Upper lobe of right lung (tissue), 1 donor: ENCODE data around the gene SERPINB8. TPM values are rescaled to one million over a fixed set of nuclear protein-coding genes. Genes with fewer than 3 reads are reported as not detected.

Experiments
- ATAC-seq: fragments of 200-7000 bp; cut with Tn5 transposase; one replicate; pipeline ENCODE4 v1.9.1; 2020; ENCODE audit warnings: mild to moderate bottlenecking, moderate library complexity
- DNase-seq: peaks from one replicate; pipeline ENCODE4 v3.0.0-alpha.2; 2020
- H3K27ac ChIP-seq: fragments of 200-600 bp; one replicate; pipeline ENCODE4 v1.8.0; 2022
- H3K27me3 ChIP-seq: fragments of 200-600 bp; one replicate; pipeline ENCODE4 v1.8.0; 2022; ENCODE audit warnings: mild to moderate bottlenecking
- H3K36me3 ChIP-seq: fragments of 200-600 bp; one replicate; pipeline ENCODE4 v1.8.0; 2022
- H3K4me1 ChIP-seq: fragments of 200-600 bp; one replicate; pipeline ENCODE4 v1.8.0; 2022
- H3K4me3 ChIP-seq: fragments of 200-600 bp; one replicate; pipeline ENCODE4 v1.8.0; 2022; ENCODE audit warnings: mild to moderate bottlenecking
- H3K9me3 ChIP-seq: fragments of 200-600 bp; one replicate; pipeline ENCODE4 v1.8.0; 2022
- CTCF ChIP-seq: fragments of 200-600 bp; IDR thresholded peaks from one replicate; pipeline ENCODE4 v1.8.0; 2022; ENCODE audit warnings: antibody characterized with exemption
- intact Hi-C: fragments of 100-400 bp; cut with DNase I; formaldehyde crosslinking; loops from one replicate; pipeline ENCODE4 v1.11.0; 2022
- total RNA-seq: library from RNA; stranded (reverse); fragmentation: NEBNext Ultra II Directional; extraction: Animal tissue kit (Norgen Biotek cat#: 25700); gene quantifications from one replicate; pipeline ENCODE4 v1.2.1, GENCODE V29; 2021
- donor health status: DM: no; HTN: yes; CAD: no; lungs with severe emphysema.

SERPINB8 gene
- total RNA-seq, 1 donor from 2014 or later, result 24.6 TPM

- H3K4me1 ChIP-seq, result no peaks in the 10 kb centered on the region
- intact Hi-C loops, result no loop called here
- no peak overlapping the region for H3K27ac ChIP-seq
- H3K36me3 ChIP-seq, result peaks cover 13% of the 10 kb centered on the region
- H3K27me3 ChIP-seq, result no peaks in the 10 kb centered on the region
- no peaks in the 10 kb centered on the region for H3K9me3 ChIP-seq
- no peak for ATAC-seq
- H3K4me3 ChIP-seq, result no peak overlapping the region
- no peak for TF ChIP-seq CTCF
- DNase-seq, result no peak
Observed at GRCh38 chr18:63977040-63977439, 7.2 kb downstream of the SERPINB8 start.

- peaks cover 36% of the 10 kb centered on the region for H3K36me3 ChIP-seq
Observed at GRCh38 chr18:63979409-63979920, 9.6 kb downstream of the SERPINB8 start.

GRCh38 chr18:63980027-63980426, 10.1 kb downstream of the SERPINB8 start:
- ATAC-seq, result no peak
- peak overlapping the region; percentile 62 for H3K27ac ChIP-seq
- H3K4me1 ChIP-seq, result no peaks in the 10 kb centered on the region
- no peak for DNase-seq
- no peak for TF ChIP-seq CTCF
- peak overlapping the region; percentile 21 for H3K4me3 ChIP-seq
- peaks cover 40% of the 10 kb centered on the region for H3K36me3 ChIP-seq
- intact Hi-C loops, result no loop called here
- no peaks in the 10 kb centered on the region for H3K9me3 ChIP-seq
- no peaks in the 10 kb centered on the region for H3K27me3 ChIP-seq

More at GRCh38 chr18:63979409-63979920, 9.6 kb downstream of the SERPINB8 start:
- intact Hi-C loops, result no loop called here
- no peaks in the 10 kb centered on the region for H3K4me1 ChIP-seq
- peak overlapping the region; percentile 21 for H3K4me3 ChIP-seq
- no peaks in the 10 kb centered on the region for H3K27me3 ChIP-seq
- peak; percentile 89 for ATAC-seq
- no peaks in the 10 kb centered on the region for H3K9me3 ChIP-seq
- peak; percentile 87 for TF ChIP-seq CTCF
- H3K27ac ChIP-seq, result peak overlapping the region; percentile 62
- no peak for DNase-seq

GRCh38 chr18:63980896-63981460, 11.1 kb downstream of the SERPINB8 start:
- peak; percentile 71 for ATAC-seq
- no peak overlapping the region for H3K27ac ChIP-seq
- H3K36me3 ChIP-seq, result peaks cover 50% of the 10 kb centered on the region
- no peak for DNase-seq
- intact Hi-C loops, result no loop called here
- H3K9me3 ChIP-seq, result no peaks in the 10 kb centered on the region
- H3K4me1 ChIP-seq, result no peaks in the 10 kb centered on the region
- TF ChIP-seq CTCF, result no peak
- H3K4me3 ChIP-seq, result no peak overlapping the region
- no peaks in the 10 kb centered on the region for H3K27me3 ChIP-seq

- TF ChIP-seq CTCF, result no peak
- Histone ChIP-seq H3K9me3 (no peaks in the 10 kb centered on the region), H3K27me3 (no peaks in the 10 kb centered on the region), H3K36me3 (peaks cover 55% of the 10 kb centered on the region), H3K4me1 (no peaks in the 10 kb centered on the region), H3K27ac (no peak overlapping the region), H3K4me3 (no peak overlapping the region)
- ATAC-seq (no peak), DNase-seq (no peak)
- intact Hi-C loops, result no loop called here
Observed at GRCh38 chr18:63981719-63982118, 11.8 kb downstream of the SERPINB8 start.
